GM18519 (cell line): ENCODE data around the gene ZNF652.

Experiments used
- ATAC-seq: cut with Tn5 transposase; IDR thresholded peaks from one replicate; pipeline ENCODE4 v1.9.1; 2021; ENCODE audit warnings: mild to moderate bottlenecking, moderate library complexity; ENCODE audit not compliant: unreplicated experiment, low FRiP score

Gene ZNF652

GRCh38 chr17:49360796-49361128 lies 1.3 kb downstream of the ZNF652 start:
- ATAC-seq = no peak

GRCh38 chr17:49359990-49360795 lies 1.9 kb downstream of the ZNF652 start:
- ATAC-seq = no peak

- ATAC-seq = no peak
Observed at GRCh38 chr17:49358641-49359247, 3.3 kb downstream of the ZNF652 start.

GRCh38 chr17:49357516-49357915 lies 4.5 kb downstream of the ZNF652 start:
- no peak for ATAC-seq

- no peak for ATAC-seq
Observed at GRCh38 chr17:49356320-49356719, 5.7 kb downstream of the ZNF652 start.

GRCh38 chr17:49353607-49354006 lies 8.4 kb downstream of the ZNF652 start:
- no peak for ATAC-seq

DNA sequence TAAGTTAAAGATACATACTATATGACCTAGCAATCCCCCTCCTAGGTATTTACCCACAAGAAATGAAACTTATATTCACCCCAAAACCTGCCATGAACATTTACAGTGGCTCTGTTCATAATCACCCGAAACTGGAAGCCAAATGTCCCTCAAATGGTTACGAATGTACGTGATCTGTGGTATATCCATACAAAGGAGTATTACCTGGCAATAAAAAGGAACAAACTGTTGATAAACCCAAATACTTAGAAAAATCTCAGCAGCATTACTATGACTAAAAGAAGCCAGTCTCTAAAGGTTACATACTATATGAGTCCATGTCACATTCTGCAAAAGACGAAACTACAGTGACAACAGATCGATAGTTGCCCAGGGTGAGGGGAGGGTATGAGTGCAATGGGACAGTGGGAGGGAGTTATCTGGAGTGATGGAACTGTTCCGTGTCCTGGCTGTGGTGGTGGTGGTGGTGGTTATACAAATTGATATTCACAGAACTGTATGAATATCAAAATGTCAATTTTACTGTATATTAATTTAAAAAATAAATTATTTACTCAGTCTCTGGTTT lies 9.4 kb downstream of the ZNF652 start:
- ATAC-seq = no peak

GRCh38 chr17:49351572-49352140 lies 10.4 kb downstream of the ZNF652 start:
- no peak for ATAC-seq

DNA sequence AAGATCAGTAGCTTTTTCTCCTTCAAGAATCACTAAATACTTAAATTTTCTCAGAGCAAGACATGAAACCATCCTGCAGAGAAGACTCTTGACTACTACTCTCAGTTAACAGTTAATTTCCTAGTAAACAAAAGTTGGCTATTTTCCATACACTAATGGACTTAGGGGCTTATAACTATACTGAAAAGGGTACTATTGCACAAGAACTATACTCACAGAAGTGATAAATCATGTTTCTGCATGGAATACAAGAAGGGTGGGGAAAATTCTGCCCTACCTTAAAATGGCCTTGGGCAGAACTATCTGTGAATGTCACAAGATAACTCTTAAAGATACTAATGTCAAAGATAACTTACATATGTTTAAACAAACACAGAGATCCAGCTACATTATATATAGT lies 12.5 kb downstream of the ZNF652 start:
- no peak for ATAC-seq

DNA sequence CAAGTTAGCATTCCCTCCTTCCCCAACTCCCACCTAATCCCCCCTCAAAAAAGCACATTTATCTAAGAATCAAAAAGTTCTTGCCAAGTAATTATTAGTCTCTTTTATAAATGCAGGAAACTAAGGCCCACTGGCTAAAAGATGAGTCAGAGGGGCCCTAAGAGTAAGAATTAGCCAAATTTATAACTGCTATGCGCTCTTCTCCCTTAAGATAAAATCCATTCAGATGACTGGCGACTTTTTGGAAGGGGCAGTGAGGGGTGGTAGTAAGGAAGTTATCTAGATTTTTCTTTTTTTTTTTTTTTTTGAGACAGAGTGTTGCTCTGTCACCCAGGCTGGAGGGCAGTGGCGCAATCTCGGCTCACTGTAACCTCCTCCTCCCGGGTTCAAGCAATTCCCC lies 17.1 kb downstream of the ZNF652 start:
- ATAC-seq = no peak

GRCh38 chr17:49343273-49343672 lies 18.8 kb downstream of the ZNF652 start:
- no peak for ATAC-seq

- ATAC-seq = no peak
Observed at GRCh38 chr17:49342575-49342936, 19.5 kb downstream of the ZNF652 start.

DNA sequence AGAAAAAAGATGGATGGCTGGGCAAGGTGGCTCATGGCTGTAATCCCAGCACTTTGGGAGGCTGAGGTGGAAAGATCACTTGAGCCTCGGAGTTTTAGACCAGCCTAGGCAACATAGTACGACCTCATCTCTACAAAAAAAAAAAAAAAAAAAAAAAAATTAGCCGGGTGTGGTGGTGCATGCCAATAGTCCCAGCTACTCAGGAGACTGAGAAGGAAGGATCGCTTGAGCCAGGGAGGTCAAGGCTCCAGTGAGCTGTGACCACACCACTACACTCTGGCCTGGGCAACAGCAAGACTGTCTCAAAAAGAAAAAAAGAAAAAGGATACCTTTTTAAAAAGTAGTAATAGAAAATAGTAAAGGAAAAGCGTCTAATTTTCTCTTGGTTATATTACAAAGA lies 20.7 kb downstream of the ZNF652 start:
- ATAC-seq = no peak

DNA sequence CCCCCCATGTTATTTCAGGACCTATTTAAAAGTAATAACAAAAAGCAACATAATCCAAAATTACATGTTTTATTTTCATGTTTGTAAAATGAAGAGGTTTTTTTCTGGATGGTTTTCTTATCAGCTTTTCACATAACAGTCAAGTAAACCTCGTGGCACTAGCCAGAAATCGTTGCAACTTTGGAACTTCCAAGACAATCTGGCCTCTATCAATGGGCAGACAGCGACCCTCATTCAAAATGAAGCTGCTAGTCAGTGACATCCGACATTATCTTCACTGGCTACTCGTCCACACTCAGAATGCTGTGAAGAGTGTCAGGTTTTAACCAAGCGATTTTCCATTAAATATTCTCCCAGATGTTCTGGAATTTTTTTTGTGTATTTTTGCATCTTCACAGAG lies 22.7 kb downstream of the ZNF652 start:
- no peak for ATAC-seq

- ATAC-seq = no peak
Observed at GRCh38 chr17:49338883-49339282, 23.2 kb downstream of the ZNF652 start.

GRCh38 chr17:49337884-49338283 lies 24.2 kb downstream of the ZNF652 start:
- ATAC-seq = no peak

DNA sequence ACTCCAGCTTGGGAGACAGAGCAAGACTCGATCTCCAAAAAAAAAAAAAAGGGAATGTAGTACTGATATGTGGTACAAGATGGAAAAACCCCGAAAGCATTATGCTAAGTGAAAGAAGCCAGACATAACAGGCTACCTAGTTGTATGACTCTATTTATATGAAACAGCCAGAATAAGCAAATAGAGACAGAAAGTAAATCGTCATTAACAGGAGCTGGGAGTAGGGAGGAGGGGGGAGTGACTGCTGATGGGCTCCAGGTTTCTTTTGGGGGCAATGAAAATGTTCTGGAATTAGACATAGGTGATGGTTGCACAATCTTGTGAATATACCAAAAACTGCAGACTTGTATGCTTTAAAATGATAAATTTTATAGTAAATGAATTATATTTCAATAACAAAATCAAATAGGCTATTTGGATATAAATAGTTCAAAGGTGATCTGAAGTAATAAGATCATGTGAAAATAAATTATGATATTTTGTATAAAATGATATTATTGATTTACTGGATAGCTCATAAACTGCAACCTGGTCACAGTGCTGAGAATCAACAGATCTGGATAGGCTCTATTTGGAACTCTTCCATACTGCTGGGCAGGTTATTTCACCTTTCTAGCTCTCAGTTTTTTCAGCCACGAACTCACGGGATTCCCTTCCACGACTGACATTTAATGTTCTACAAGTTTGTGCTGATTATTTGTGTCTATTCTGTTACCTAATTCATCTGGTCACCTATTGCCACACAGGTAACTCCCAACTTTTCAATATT lies 27.1 kb downstream of the ZNF652 start:
- ATAC-seq = no peak

GRCh38 chr17:49333804-49334203 lies 28.2 kb downstream of the ZNF652 start:
- no peak for ATAC-seq

DNA sequence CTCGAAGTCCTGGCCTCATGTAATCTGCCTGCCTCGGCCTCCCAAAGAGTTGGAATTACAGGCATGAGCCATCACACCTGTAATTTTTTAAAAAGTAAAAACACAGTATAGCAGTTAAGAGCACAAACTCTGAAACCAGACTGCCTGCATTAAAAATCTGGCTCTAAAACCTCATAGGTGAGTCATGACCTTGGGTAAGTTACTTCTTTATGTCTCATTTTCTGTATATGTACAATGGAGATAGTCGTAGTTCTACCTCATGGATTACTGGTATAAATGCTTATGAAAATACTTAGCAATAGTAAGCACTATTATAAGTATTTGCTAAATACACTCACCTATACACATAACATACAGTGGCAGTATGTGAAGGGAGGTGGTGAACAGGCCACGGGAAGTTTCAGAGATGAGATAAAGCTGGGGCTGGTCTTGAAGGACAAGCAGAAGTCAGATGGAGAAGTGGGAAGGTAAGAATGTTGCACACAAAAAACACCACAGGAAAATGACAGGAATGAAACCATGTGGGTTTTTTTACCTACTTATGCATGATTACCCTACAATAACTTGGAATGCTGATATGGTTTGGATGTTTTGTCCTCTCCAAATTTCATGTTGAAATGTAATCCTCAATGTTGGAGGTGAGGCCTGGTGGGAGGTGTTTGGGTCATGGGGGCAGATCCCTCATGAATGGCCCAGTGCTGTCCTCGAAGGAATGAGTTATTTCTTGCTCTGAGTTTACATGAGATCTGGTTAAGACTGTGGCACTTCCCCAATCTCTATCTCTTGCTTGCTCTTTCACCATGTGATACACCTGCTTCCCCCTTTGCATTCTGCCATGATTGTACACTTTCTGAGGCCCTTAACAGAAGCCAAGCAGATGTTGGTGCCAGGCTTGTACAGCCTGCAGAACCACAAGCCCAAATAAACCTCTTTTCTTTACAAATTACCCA lies 33.9 kb downstream of the ZNF652 start:
- no peak for ATAC-seq

DNA sequence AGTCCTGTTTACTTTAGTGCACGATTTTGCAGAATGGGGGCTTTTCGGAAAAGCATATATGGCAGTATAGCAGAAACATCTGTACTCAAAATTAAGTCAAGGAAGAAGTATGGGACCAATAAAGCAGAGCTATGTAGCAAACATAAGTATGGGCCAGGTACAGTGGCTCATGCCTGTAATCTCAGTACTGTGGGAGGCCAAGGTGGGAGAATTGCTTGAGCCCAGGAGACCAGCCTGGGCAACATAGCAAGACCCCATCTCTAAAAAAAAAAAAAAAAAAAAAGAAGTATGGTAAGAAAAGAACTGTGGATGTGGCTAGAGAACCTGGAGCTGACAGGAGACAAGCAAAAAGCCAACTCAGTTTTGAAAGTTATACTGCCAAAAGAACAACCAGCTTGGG lies 36.1 kb downstream of the ZNF652 start:
- ATAC-seq = no peak
